Suprapubic skin (tissue), 4 donors: ENCODE results near the gene POLD3. TPM values are rescaled to one million over a fixed set of nuclear protein-coding genes. Genes with fewer than 3 reads are reported as not detected.

Experiments
- DNase-seq, 2 donors: peaks; one replicate each; pipeline ENCODE4 v3.0.0-alpha.2; 2019; ENCODE audit warnings: low spot score in 2 of 2
- H3K27ac ChIP-seq: fragments of 200-600 bp; sonication (generic); one replicate; pipeline ENCODE4 v1.5.1; 2019
- H3K27me3 ChIP-seq: fragments of 200-600 bp; sonication (generic); one replicate; pipeline ENCODE4 v1.5.1; 2019
- H3K36me3 ChIP-seq: fragments of 200-600 bp; sonication (generic); one replicate; pipeline ENCODE4 v1.5.1; 2019
- H3K4me1 ChIP-seq: fragments of 200-600 bp; sonication (generic); one replicate; pipeline ENCODE4 v1.5.1; 2019
- H3K4me3 ChIP-seq: fragments of 200-600 bp; sonication (generic); one replicate; pipeline ENCODE4 v1.5.1; 2019; ENCODE audit warnings: mild to moderate bottlenecking
- H3K9me3 ChIP-seq: fragments of 200-600 bp; sonication (generic); one replicate; pipeline ENCODE4 v1.5.1; 2019
- CTCF ChIP-seq, 2 donors: fragments of 200-600 bp in 1 of 2; fragments of 450-650 bp in 1 of 2; sonication (generic) in 1 of 2; IDR thresholded peaks; one replicate each; pipeline ENCODE4 v1.5.1; 2016 to 2019; ENCODE audit warnings: antibody characterized with exemption in 2 of 2, mild to moderate bottlenecking in 1 of 2, moderate library complexity in 1 of 2
- EP300 ChIP-seq: sonication (generic); formaldehyde crosslinking; IDR thresholded peaks from one replicate; pipeline ENCODE4 v1.6.1; 2017; ENCODE audit warnings: antibody characterized with exemption
- POLR2A ChIP-seq, 2 donors: fragments of 450-650 bp; IDR thresholded peaks; one replicate each; pipeline ENCODE4 v1.6.1; 2017; ENCODE audit warnings: antibody characterized with exemption in 2 of 2, mild to moderate bottlenecking in 2 of 2, moderate library complexity in 2 of 2
- POLR2AphosphoS5 ChIP-seq, 3 donors: sonication (generic); formaldehyde crosslinking; IDR thresholded peaks; one replicate each; pipeline ENCODE4 v1.6.1; 2017; ENCODE audit warnings: antibody characterized with exemption in 3 of 3
- WGBS: methylation state at CpG from one replicate; pipeline ENCODE4 v1.1.5; 2018; 5-methylcytosine and 5-hydroxymethylcytosine counted together
- total RNA-seq, 4 donors: library from RNA; depleted of rRNA; stranded (reverse); fragments of >200 nt; gene quantifications; one replicate each; pipeline ENCODE4 v1.1.0, GENCODE V29; 2016

Gene POLD3, protein sequence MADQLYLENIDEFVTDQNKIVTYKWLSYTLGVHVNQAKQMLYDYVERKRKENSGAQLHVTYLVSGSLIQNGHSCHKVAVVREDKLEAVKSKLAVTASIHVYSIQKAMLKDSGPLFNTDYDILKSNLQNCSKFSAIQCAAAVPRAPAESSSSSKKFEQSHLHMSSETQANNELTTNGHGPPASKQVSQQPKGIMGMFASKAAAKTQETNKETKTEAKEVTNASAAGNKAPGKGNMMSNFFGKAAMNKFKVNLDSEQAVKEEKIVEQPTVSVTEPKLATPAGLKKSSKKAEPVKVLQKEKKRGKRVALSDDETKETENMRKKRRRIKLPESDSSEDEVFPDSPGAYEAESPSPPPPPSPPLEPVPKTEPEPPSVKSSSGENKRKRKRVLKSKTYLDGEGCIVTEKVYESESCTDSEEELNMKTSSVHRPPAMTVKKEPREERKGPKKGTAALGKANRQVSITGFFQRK
- total RNA-seq, result 10 to 100 TPM; 10.9 to 26.6 (median 14.7) TPM

DNA sequence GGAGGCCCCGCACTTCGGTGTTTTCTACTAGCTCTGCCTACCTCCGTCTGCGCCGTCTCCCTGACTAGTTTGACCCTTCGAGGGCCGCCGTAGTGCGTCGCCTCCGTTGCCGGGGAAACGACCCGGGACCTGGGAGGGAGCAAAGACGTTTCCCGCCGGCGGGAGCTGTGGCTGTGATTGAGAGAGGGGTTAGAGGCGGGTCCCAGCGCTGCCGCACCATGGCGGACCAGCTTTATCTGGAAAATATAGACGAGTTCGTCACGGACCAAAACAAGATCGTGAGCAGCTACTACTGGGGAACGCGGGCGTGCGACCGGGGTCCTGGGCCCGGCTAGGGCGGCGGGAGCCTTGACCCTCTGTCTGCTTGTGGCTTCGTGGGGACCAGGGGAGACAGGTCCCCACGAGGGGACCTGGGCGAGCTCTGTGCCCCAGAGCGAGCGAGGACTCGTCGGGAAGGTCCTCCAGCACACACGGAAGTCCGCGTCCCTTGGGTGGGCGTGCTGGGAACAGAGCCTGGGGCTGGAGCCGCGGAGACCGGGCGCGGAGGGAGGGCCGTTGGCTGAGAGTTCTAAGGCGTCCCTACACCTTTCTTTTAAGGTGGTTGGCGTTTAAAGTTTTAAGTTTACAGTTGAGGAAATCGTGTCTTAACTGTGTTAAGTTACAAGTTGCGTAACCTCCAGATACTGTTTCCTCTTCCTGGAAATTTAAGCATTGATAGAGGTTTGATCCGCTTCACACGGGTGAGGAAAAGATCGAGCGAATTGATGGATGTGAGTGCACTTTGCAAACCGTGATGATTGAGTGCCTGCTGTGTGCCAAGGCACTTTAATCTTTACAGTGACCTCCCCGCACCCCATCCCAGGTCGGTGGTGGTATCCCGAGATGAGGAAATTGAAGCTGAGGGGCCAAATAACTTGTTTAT is at the start of gene POLD3:
POLD3 (plus strand) TSS at position 142 of the 922 bp plus-strand sequence; CDS start at position 219, 77 bp downstream.
- H3K4me1 ChIP-seq, result peaks cover 19% of the 10 kb centered on the region
- H3K27ac ChIP-seq, result peak within 1 kb of the TSS; percentile 89
- peaks cover 14% of the 10 kb centered on the region for H3K36me3 ChIP-seq
- H3K9me3 ChIP-seq, result no peaks in the 10 kb centered on the region
- DNase-seq, result peak; percentile 95
- WGBS, result under 1% methylated on average over 40 of the region's 63 CpGs
- peak within 1 kb of the TSS; percentile 99 for H3K4me3 ChIP-seq
- no peak for TF ChIP-seq CTCF (IDR thresholded peaks at IDR 0.05)
- TF ChIP-seq EP300, result no peak
- peak in 1 of 3 donors; percentile 94 for TF ChIP-seq POLR2AphosphoS5 (IDR thresholded peaks at IDR 0.05)
- peak in 1 of 2 donors; percentile 22 for TF ChIP-seq POLR2A (IDR thresholded peaks at IDR 0.05)
- no peaks in the 10 kb centered on the region for H3K27me3 ChIP-seq

GRCh38 chr11:74543991-74544390 is 48.4 kb upstream of the POLD3 start:
- no peak overlapping the region for H3K4me3 ChIP-seq
- DNase-seq, result no peak
- no peaks in the 10 kb centered on the region for H3K36me3 ChIP-seq
- H3K4me1 ChIP-seq, result no peaks in the 10 kb centered on the region
- H3K27ac ChIP-seq, result no peak overlapping the region
- TF ChIP-seq CTCF (IDR thresholded peaks at IDR 0.05) (no peak), POLR2A (IDR thresholded peaks at IDR 0.05) (no peak), EP300 (no peak), POLR2AphosphoS5 (IDR thresholded peaks at IDR 0.05) (no peak)
- no peaks in the 10 kb centered on the region for H3K27me3 ChIP-seq
- H3K9me3 ChIP-seq, result peaks cover 3% of the 10 kb centered on the region
- 90% methylated on average over 2 of the region's 2 CpGs for WGBS

GRCh38 chr11:74546752-74547151 is 45.6 kb upstream of the POLD3 start:
- no peak for DNase-seq
- TF ChIP-seq EP300 (no peak), POLR2A (IDR thresholded peaks at IDR 0.05) (no peak), POLR2AphosphoS5 (IDR thresholded peaks at IDR 0.05) (peak in 1 of 3 donors; percentile 16), CTCF (IDR thresholded peaks at IDR 0.05) (no peak)
- Histone ChIP-seq H3K4me3 (no peak overlapping the region), H3K36me3 (no peaks in the 10 kb centered on the region), H3K27ac (no peak overlapping the region), H3K27me3 (no peaks in the 10 kb centered on the region), H3K4me1 (no peaks in the 10 kb centered on the region), H3K9me3 (peaks cover 3% of the 10 kb centered on the region)
- WGBS, result 55% methylated on average over 5 of the region's 5 CpGs

DNA sequence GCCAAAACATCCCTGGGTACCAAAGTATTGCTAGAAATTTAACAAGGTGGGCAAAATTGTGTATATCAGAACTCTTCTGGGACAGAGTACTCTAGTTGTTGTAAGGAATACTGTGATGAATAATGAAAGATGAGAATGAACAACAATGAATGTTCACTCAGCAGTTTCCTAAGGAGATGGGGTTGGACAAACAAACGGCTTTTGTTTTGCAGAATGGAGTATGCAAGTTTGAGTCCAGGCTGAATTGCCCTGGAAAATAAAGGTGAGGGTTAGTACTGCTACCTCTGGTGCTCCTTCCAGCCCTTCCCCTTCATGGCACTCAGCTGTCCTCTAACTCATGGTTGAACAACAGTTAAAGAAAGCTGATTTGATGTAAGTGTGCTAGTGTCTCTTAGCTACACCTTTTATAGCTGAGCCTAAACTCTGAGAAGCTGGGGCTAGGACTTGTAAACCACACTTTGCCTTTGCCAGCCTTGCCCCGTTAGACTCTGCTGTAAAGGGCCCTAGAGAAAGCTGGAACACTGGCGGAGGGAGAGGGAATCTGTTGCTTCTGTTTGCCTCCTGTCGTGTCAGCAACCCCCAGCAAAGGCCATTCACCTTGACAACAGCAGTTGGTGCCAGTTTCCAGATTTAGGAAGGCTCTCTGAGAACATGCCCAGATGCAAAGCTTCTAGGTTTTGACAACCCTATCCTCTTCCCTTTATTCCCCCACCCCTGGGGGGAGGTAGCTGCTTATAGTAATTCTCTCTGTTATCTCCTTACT is 41.2 kb upstream of the POLD3 start:
- no peak for DNase-seq
- H3K4me3 ChIP-seq, result no peak overlapping the region
- no peaks in the 10 kb centered on the region for H3K27me3 ChIP-seq
- TF ChIP-seq POLR2AphosphoS5 (IDR thresholded peaks at IDR 0.05) (no peak), POLR2A (IDR thresholded peaks at IDR 0.05) (no peak), EP300 (no peak), CTCF (IDR thresholded peaks at IDR 0.05) (no peak)
- no peaks in the 10 kb centered on the region for H3K9me3 ChIP-seq
- no peak overlapping the region for H3K27ac ChIP-seq
- H3K36me3 ChIP-seq, result no peaks in the 10 kb centered on the region
- 62% methylated on average over 4 of the region's 4 CpGs for WGBS
- no peaks in the 10 kb centered on the region for H3K4me1 ChIP-seq
